Hepatocyte (in vitro differentiated cells): Measurements from ENCODE around the gene IMMP2L.

ENCODE experiments used
- EZH2 ChIP-seq: fragments of 200-600 bp; sonication (generic); IDR thresholded peaks from 2 replicates; pipeline ENCODE4 v1.6.1; 2016; ENCODE audit warnings: antibody characterized with exemption, mild to moderate bottlenecking, borderline replicate concordance
- EZH2phosphoT487 ChIP-seq: fragments of 200-600 bp; sonication (generic); IDR thresholded peaks from one replicate; pipeline ENCODE4 v1.6.1; 2018; ENCODE audit warnings: antibody characterized with exemption, mild to moderate bottlenecking, low read depth, moderate library complexity; ENCODE audit not compliant: unreplicated experiment, severe bottlenecking
- TF ChIP-seq, protein P1 (sequence below): fragments of 200-600 bp; sonication (generic); IDR thresholded peaks from 2 replicates; pipeline ENCODE4 v1.5.1; 2016; ENCODE audit warnings: antibody characterized with exemption, mild to moderate bottlenecking; ENCODE audit not compliant: poor library complexity

DNA sequence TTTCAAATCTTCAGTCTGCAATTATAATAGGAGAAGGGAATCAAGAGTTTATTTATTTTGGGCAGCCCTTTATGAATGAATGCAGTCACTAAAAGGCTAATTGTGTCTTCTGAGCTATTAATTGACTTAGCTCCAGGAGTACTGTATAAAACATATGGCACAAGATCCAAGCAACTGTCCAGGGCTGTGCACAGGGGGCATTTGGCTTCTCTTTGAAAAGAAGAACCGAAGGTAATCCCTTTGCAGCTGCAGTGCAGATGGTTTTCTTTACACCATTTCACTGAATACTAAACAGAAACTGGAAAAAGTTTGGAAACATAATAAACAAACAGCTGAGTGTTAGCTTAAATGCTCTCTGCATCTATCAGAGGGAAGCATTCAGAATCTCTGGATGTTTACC, 753.9 kb downstream of the IMMP2L start:
- TF ChIP-seq, protein P1, sequence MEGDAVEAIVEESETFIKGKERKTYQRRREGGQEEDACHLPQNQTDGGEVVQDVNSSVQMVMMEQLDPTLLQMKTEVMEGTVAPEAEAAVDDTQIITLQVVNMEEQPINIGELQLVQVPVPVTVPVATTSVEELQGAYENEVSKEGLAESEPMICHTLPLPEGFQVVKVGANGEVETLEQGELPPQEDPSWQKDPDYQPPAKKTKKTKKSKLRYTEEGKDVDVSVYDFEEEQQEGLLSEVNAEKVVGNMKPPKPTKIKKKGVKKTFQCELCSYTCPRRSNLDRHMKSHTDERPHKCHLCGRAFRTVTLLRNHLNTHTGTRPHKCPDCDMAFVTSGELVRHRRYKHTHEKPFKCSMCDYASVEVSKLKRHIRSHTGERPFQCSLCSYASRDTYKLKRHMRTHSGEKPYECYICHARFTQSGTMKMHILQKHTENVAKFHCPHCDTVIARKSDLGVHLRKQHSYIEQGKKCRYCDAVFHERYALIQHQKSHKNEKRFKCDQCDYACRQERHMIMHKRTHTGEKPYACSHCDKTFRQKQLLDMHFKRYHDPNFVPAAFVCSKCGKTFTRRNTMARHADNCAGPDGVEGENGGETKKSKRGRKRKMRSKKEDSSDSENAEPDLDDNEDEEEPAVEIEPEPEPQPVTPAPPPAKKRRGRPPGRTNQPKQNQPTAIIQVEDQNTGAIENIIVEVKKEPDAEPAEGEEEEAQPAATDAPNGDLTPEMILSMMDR = no peak
- no peak for TF ChIP-seq EZH2
- no peak for TF ChIP-seq EZH2phosphoT487
